Glomerular visceral epithelial cell (primary cell): ENCODE results near the gene CYB5D1.
"Not testable (repeated sequence)": the region's sequence is repeated elsewhere in the genome, so short reads cannot be mapped to it uniquely, and the experiment has no call there.

Source experiments
- DNase-seq: peaks from one replicate; pipeline ENCODE4 v3.0.0-alpha.2; 2016; ENCODE audit errors: extremely low spot score

The CYB5D1 gene

GRCh38 chr17:7856011-7856810 lies 1.6 kb upstream of the CYB5D1 start:
- DNase-seq, result no peak

- peak; percentile 99 for DNase-seq
Measured at GRCh38 chr17:7856811-7857712, 741 bp upstream of the CYB5D1 start, which contains the start of gene NAA38. NAA38 (minus strand) TSS chr17:7857559; CDS start chr17:7857463, 96 bp downstream.

DNA sequence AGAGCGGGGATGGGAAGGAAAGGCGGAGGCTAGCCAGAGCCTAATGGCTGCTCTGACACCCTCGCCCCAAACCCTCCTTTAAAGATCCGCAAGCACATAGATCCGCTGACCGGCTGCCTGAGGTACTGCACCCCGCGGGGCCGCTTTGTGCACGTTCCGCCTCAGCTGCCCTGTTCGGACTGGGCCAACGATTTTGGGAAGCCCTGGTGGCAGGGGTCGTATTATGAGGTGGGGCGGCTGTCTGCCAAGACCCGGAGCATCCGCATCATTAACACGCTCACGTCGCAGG lies 663 bp downstream of the CYB5D1 start:
- peak; percentile 57 for DNase-seq

DNA sequence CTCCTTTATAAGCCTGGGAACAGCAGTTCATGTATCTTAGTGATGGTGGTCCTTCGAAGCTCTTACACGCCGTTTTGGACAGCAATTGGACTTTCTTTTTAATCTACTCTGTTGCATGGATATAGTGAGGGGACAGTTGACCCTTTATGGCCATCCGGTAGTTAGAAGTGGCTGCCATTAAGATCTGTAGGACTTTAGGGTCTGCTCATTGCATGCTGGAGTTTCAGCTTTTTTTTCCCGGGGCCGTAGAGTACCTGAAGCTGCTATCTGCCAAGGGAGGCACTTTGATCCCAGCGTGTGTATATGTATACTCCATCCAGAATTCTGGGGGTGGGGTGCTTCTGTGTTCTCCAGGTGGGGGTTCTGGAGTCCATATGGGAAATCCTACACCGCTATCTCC lies 1.2 kb downstream of the CYB5D1 start:
- no peak for DNase-seq

DNA sequence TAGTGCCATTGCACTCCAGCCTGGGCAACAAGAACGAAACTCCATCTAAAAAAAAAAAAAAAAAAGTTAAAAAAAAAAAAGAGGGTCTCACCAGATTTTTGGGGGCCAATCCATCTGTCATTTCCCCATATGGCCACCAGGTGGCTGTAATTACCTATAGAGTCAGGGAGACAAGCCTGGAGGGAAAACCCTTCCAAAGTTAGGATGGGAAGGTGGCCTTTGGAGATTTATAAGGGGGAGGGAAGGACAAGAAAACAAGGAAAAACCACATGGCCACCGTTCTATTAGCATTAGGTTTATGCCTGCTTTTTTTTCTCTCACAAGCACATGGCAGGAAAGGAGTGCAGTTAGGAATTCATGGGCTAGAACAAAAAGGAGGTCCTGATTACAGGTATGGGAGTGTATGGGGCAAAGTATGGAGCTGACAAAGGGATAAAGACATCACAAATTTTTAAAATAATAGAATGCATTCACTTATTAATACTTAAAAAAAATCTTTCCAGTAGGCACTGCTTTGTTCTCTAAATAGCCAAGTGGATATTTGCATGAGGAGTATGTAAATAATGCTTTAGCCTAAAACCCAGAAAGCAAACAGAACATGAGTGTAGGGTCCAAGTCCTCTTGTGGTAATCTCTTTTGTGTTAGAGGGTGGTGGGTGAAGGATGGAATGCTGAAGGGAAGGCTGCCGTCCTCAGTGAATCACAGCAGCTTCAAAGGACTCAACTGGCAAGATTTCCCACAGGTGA lies 5.1 kb downstream of the CYB5D1 start:
- DNase-seq, result peak; percentile 49

- not testable (repeated sequence) for DNase-seq
Measured at GRCh38 chr17:7864384-7864783, 6.6 kb downstream of the CYB5D1 start.

DNA sequence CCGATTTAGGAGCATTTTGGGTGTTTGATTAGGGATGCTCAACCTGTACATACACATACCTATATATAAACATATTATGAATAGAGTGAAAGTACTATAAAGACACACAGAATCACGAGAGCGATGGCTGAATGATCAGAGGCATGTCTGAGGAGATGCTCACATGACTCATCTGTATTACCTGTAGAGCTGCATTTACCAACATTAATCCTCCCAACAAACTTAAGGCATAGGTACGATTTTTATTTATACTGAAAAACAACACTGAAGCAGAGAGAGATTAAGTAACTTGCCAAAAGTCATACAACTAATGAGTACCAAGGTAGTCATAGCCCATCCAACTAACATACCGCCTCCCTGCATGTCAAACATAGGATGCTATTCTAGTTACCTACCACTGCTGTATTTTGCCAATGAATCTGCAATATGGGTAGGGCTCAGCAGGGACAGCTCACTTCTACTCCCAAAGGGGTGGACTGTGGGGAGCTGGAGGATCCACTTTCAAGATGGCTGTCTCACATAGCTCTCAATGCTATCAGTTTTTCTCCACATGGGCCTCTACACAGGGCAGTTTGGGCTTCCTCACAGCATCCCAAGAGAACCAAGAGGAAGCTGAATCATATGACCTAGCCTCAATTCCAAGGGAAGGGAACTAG lies 7.3 kb downstream of the CYB5D1 start:
- DNase-seq, result no peak

- DNase-seq, result no peak
Measured at GRCh38 chr17:7867881-7868329, 10.1 kb downstream of the CYB5D1 start.

- no peak for DNase-seq
Measured at GRCh38 chr17:7873051-7873450, 15.2 kb downstream of the CYB5D1 start.

GRCh38 chr17:7875804-7876370 lies 18.1 kb downstream of the CYB5D1 start:
- no peak for DNase-seq

DNA sequence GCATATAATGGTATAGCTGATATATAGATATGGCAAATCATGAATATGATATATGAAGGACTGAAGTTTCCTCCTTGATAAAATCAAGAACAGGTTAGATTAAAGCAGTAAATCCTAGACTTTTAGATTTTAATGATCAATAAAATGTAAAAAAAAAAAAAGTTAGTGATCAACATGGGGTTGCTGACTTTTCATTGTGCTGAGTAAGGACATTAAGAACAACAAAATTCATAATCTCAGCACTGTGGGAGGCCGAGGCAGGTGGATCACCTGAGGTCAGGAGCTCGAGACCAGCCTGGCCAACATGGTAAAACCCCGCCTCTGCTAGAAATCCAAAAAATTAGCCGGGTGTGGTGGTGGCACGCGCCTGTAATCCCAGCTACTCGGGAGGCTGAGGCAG lies 20.4 kb downstream of the CYB5D1 start:
- no peak for DNase-seq

- no peak for DNase-seq
Measured at GRCh38 chr17:7880076-7880868, 22.5 kb downstream of the CYB5D1 start.

- no peak for DNase-seq
Measured at GRCh38 chr17:7881276-7882054, 23.7 kb downstream of the CYB5D1 start.

DNA sequence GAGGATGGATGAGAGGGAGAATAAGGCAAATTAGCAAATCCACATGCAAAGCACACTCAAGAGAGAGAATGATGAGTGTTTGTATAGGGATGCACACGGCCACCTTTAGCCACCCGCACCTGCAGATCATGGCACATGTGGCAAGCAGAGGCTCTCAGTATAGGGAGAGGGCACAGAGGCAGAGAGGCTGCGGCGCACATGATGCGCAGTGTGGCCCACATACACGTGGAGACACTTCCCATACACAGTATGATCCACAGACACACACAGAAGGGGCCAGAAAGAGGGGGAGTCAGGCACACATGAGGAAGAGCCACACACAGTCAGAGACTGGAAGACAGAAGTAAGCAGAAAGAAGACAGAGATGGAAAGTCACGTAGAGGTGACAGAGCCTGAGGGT lies 24.3 kb downstream of the CYB5D1 start:
- DNase-seq, result no peak

DNA sequence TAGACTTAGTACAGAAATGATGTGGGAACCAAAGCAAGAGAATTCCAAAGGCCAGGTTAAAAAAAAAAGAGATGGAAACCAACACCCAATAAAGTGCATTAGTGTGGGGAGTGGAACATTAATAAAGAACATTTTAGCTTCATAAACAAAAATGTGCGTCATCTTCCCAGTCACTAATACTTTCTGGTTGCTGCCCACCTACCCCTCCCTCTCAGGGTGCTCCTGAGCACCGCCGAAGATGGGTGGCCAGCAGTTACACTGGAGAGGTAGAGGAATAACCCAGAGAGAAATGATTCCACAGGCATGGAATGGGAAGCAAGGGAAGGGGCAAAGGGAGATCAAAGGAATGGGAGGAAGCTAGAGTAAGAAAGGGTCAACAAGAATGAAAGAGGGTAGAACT lies 24.8 kb downstream of the CYB5D1 start:
- DNase-seq, result no peak

DNA sequence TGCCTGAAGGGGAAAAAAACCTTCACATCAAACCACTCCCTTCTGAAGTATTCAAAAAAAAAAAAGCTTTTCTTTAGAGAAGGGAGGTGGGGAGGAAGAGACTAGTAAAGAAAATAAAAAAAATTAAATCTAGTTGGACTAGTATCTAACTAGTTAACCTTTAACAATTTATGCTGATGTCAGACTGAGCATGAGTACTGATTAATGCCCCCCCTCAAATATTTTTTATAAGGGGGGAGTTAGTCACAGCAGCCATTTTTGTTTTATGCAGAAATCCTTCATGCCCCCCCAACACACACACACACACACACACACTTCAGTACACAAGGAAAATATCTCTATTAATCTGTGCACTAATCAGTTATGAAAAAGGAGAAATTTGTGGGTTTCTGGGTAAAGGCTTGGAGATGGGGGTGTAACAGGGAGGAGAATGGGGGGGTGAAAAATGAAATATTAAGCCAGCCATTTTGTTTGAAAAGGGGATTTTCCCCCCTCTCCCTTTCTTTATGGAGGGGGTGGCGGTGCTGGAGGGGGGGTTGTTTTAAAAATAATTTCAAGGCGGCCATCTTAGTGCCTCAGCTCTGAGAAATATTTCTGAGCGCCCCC lies 26.1 kb downstream of the CYB5D1 start:
- DNase-seq, result peak; percentile 66

- DNase-seq, result peak; percentile 55
Measured at GRCh38 chr17:7884581-7885366, 27.0 kb downstream of the CYB5D1 start.
